ENCODE results near the gene XPO4. TPM values are rescaled to one million over a fixed set of nuclear protein-coding genes. Genes with fewer than 3 reads are reported as not detected.
A peak's percentile ranks its signal among the peaks of the same experiment; 100 is the strongest.

XPO4 gene
- total and polyA plus RNA-seq, 2 of the 13 experiments (the other 11 are each of a cell fraction or from before 2014, with no cell fraction given): 8.4 to 24.8 TPM

GRCh38 chr13:20773194-20774080 is 129.1 kb downstream of the XPO4 start, which contains the start of gene EEF1AKMT1 (continued):
- TF ChIP-seq PRDM10 (CRISPR knock-in tag; IDR thresholded peaks at IDR 0.05; ENCODE audit: low read depth): no peak
- peak; percentile 93 to 95 for TF ChIP-seq POLR2A (IDR thresholded peaks at IDR 0.05; ENCODE audit: insufficient read depth in 1 of 2, low read depth in 2 of 2, low read length in 2 of 2)
- 0 out of 2 replicates have a peak, but pooled peaks have one; percentile 29 for TF ChIP-seq ZNF747 (CRISPR knock-in tag; IDR thresholded peaks at IDR 0.05; ENCODE audit: borderline replicate concordance)
- peak; percentile 84; the same call in 1 of the 2 replicates for TF ChIP-seq ZNF75D (CRISPR knock-in tag; IDR thresholded peaks at IDR 0.05; ENCODE audit: borderline replicate concordance)
- TF ChIP-seq TFDP2 (CRISPR knock-in tag; IDR thresholded peaks at IDR 0.05): peak; percentile 79
- peak; percentile 86; the same call in 1 of the 2 replicates for TF ChIP-seq ZNF704 (CRISPR knock-in tag; IDR thresholded peaks at IDR 0.05; ENCODE audit: borderline replicate concordance)
- peak; percentile 6; the same call in 1 of the 2 replicates for TF ChIP-seq RERE (CRISPR knock-in tag; IDR thresholded peaks at IDR 0.05; ENCODE audit: low read depth)
- no peak for TF ChIP-seq NBN (conservative IDR thresholded peaks at IDR 0.05)

Measured in HepG2 (cell line).